ENCODE data around the gene MACROD2. TPM values are rescaled to one million over a fixed set of nuclear protein-coding genes. Genes with fewer than 3 reads are reported as not detected.

The MACROD2 gene
- polyA plus RNA-seq, 1 donor from 2014 or later: 23.2 TPM

DNA sequence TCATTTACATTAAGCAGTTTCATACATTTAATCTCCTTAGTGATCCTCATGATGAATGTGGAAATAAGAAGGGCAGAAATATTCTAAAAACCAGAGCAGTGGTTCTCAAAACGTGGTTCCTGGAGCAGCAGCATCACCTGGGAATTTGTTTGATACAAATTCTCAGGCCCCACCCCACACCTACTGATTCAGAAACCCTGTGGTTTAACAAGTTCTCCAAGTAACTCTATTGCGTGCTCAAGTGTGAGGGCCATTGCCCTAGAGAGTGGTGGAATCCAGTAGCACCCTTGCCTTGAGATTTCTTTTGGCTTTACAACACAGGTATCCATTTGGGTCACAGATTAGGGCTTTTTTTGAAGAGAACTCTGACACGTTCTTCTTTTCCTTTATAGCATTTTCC is 696.7 kb downstream of the MACROD2 start:
- peaks cover 11% of the 10 kb centered on the region for H3K27me3 ChIP-seq (ENCODE audit: insufficient read depth, low read depth, low read length)
- H3K9me3 ChIP-seq (ENCODE audit: low read length): peaks cover 2% of the 10 kb centered on the region
- no peak overlapping the region for H2AFZ ChIP-seq (ENCODE audit: low read depth, low read length)
- H4K20me1 ChIP-seq (ENCODE audit: insufficient read depth): no peaks in the 10 kb centered on the region
- no peaks in the 10 kb centered on the region for H3K79me2 ChIP-seq (replicated peaks; ENCODE audit: insufficient read depth, low read length)
- H3K4me2 ChIP-seq (ENCODE audit: low read length): no peak overlapping the region
- TF ChIP-seq RAD21 (conservative IDR thresholded peaks at IDR 0.05) (no peak), TAF1 (IDR thresholded peaks at IDR 0.05; ENCODE audit: low read depth) (no peak), MXI1 (conservative IDR thresholded peaks at IDR 0.05; ENCODE audit: poor library complexity, severe bottlenecking) (no peak)
- H3K9ac ChIP-seq (ENCODE audit: low read length): no peak overlapping the region
- no peaks in the 10 kb centered on the region for H3K9me2 ChIP-seq (ENCODE audit: insufficient read depth, low read length)
- no peaks in the 10 kb centered on the region for H3K36me3 ChIP-seq (ENCODE audit: insufficient read depth, low read length)
- no peak overlapping the region for H3K4me3 ChIP-seq (ENCODE audit: low read length)
- no peaks in the 10 kb centered on the region for H3F3A ChIP-seq (ENCODE audit: insufficient read depth, low read length, poor library complexity, severe bottlenecking)
- H3K27ac ChIP-seq (ENCODE audit: low read length): no peak overlapping the region

DNA sequence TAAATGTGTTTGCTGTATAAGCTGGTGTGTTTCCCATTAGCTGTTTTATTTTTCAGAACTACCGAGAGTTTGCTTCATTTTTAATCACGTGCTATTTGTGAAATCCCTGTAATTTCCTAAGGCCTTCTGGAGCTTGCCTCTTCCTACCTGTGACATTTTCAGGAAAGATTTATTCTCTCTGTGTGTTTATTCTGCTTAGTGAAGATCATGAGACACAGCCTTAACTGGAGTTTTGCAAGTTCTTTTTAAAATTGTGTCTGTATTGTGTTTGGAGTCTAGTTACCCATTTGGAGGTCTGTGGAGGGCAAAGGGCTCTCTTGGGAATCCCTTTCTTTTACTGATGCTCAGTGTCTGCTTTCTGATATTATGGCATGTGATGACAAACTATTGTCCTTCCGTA is 701.2 kb downstream of the MACROD2 start:
- H3K79me2 ChIP-seq (replicated peaks; ENCODE audit: insufficient read depth, low read length): no peaks in the 10 kb centered on the region

More for the DNA sequence above, 701.2 kb downstream of the MACROD2 start:
- H3K27ac ChIP-seq (ENCODE audit: low read length): no peak overlapping the region
- no peaks in the 10 kb centered on the region for H3F3A ChIP-seq (ENCODE audit: insufficient read depth, low read length, poor library complexity, severe bottlenecking)
- no peaks in the 10 kb centered on the region for H3K9me3 ChIP-seq (ENCODE audit: low read length)
- TF ChIP-seq MXI1 (conservative IDR thresholded peaks at IDR 0.05; ENCODE audit: poor library complexity, severe bottlenecking) (no peak), POLR2AphosphoS5 (IDR thresholded peaks at IDR 0.05) (no peak), TAF1 (IDR thresholded peaks at IDR 0.05; ENCODE audit: low read depth) (no peak), EP300 (conservative IDR thresholded peaks at IDR 0.05; ENCODE audit: poor library complexity, severe bottlenecking) (no peak), EZH2 (IDR thresholded peaks at IDR 0.05; ENCODE audit: borderline replicate concordance, insufficient read depth, low read length, poor library complexity, severe bottlenecking) (no peak), REST (IDR thresholded peaks at IDR 0.05; ENCODE audit: borderline replicate concordance) (no peak), RAD21 (conservative IDR thresholded peaks at IDR 0.05) (no peak)
- TF ChIP-seq, protein P1, sequence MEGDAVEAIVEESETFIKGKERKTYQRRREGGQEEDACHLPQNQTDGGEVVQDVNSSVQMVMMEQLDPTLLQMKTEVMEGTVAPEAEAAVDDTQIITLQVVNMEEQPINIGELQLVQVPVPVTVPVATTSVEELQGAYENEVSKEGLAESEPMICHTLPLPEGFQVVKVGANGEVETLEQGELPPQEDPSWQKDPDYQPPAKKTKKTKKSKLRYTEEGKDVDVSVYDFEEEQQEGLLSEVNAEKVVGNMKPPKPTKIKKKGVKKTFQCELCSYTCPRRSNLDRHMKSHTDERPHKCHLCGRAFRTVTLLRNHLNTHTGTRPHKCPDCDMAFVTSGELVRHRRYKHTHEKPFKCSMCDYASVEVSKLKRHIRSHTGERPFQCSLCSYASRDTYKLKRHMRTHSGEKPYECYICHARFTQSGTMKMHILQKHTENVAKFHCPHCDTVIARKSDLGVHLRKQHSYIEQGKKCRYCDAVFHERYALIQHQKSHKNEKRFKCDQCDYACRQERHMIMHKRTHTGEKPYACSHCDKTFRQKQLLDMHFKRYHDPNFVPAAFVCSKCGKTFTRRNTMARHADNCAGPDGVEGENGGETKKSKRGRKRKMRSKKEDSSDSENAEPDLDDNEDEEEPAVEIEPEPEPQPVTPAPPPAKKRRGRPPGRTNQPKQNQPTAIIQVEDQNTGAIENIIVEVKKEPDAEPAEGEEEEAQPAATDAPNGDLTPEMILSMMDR (IDR thresholded peaks at IDR 0.05; ENCODE audit: poor library complexity, severe bottlenecking): no peak
- no peaks in the 10 kb centered on the region for H4K20me1 ChIP-seq (ENCODE audit: insufficient read depth)
- H3K4me2 ChIP-seq (ENCODE audit: low read length): no peak overlapping the region
- H3K9ac ChIP-seq (ENCODE audit: low read length): no peak overlapping the region
- no peaks in the 10 kb centered on the region for H3K36me3 ChIP-seq (ENCODE audit: insufficient read depth, low read length)
- H2AFZ ChIP-seq (ENCODE audit: low read depth, low read length): no peak overlapping the region
- H3K27me3 ChIP-seq (ENCODE audit: insufficient read depth, low read depth, low read length): peaks cover 7% of the 10 kb centered on the region
- no peak overlapping the region for H3K4me3 ChIP-seq (ENCODE audit: low read length)
- no peaks in the 10 kb centered on the region for H3K9me2 ChIP-seq (ENCODE audit: insufficient read depth, low read length)
